NCI-H524 treated with DMSO at 0.1 percent for 48 hours (cell line): Measurements from ENCODE around the gene PROM2.
"Not testable (repeated sequence)": the region's sequence is repeated elsewhere in the genome, so short reads cannot be mapped to it uniquely, and the experiment has no call there.

ENCODE experiments used
- DNase-seq: peaks from one replicate; lab custom pipeline; 2025; lab: John Stamatoyannopoulos, UW

Gene PROM2

DNA sequence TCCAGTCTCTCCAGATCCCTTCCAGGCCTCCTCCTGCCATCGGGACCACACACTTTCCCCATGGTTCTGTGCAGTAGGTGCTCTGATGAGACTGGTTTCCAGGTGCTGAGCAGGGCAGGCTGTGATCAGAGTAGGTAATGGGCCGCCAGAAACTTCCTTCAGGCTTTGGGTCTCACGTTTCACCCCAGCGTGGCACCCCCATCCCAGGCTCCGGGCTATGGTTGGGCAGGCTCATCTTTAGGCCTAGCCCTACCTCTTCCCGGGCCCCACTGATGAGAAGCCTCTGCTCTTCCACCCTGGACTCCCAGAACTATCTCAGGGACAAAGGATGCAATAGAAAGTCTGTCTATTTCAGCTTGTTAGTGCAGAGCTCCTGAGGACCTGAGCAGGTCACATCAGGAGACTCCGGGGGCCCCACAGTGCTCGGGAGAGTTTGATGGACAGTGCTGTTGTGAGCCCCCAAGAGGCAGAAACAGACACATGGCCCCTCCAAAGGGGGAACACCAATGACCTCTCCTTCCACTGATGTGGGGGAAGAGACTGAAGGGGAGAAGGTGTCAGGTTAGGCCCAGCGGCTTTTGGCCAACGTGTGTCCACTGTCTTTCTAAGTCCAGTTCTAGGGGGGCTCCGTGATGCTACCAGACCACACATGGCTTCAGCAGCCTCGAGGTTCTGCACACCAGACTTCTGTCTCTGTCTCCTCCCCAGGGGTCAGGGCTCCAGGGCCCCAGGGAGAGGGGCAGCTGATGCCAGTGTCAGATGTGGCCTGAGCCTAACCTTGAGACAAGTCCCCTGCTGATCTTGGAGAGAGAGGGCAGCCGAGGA lies 5.8 kb upstream of the PROM2 start:
- DNase-seq = no peak

GRCh38 chr2:95269036-95269680 lies 5.1 kb upstream of the PROM2 start:
- no peak for DNase-seq

GRCh38 chr2:95269745-95270144 lies 4.5 kb upstream of the PROM2 start:
- not testable (repeated sequence) for DNase-seq

DNA sequence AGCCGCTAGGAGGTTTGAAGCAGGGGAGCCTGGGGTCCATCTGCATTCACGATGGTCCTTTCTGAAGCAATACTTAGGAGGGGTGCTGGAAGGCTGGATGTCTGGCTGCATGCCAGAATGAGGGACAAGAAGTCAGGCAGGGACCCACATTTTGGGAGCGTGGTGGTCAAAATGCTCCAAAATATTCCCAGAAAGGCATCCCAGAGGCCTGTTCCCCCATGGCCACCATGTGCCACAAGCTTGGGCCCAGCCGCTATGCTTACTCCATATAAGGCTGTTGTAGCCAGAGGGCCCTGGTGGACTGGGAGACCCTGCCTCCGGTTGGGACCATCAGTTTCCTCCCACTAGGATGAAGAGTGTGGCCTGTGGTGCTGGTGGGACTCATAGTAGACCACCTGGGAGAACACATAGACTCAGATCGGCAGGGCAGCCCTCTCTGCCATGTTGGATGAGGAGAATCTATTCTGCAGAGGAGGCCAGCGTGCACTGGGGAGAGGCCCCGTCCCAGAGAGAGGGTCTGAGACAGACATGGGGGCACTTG lies 3.6 kb upstream of the PROM2 start:
- no peak for DNase-seq

DNA sequence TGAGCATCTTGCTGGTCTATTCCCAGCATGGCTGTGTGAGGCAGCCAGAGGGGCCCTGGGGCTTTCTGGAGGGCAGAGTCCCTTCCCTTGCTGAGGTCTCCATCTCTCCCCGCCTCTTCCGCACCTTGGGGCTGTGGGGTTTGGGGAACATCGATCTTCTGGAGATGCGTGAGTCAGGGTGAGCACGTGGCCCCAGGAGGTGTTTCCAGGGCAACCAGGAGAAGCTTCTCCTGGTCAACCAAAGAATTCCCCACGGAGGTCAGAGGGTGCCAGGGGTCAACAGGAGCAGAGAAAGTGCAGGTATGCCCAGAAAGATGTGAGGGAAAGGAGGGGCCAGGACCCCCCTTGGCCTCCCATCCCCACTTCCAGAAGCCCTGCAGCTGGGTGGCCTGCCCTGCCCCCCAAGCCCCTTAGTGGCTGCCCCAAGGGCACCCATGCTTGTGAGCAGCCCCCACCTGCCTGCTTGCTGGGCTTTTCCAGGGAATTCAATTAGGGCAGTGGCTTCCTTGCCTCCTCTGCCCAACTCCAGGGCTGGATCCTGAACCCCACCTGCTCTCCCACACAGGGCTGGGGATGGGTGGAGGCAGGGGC lies 2.8 kb upstream of the PROM2 start:
- DNase-seq = no peak

GRCh38 chr2:95272299-95272751 lies 1.9 kb upstream of the PROM2 start:
- no peak for DNase-seq

- DNase-seq = no peak
These were observed 1.5 kb upstream of the PROM2 start for GRCh38 chr2:95272781-95273180.

GRCh38 chr2:95273566-95274290 lies 521 bp upstream of the PROM2 start:
- no peak for DNase-seq

GRCh38 chr2:95275151-95275515 lies 884 bp downstream of the PROM2 start:
- DNase-seq = no peak

- no peak for DNase-seq
These were observed 1.5 kb downstream of the PROM2 start for GRCh38 chr2:95275601-95276243.

- no peak for DNase-seq
These were observed 2.1 kb downstream of the PROM2 start for GRCh38 chr2:95276244-95276887.

DNA sequence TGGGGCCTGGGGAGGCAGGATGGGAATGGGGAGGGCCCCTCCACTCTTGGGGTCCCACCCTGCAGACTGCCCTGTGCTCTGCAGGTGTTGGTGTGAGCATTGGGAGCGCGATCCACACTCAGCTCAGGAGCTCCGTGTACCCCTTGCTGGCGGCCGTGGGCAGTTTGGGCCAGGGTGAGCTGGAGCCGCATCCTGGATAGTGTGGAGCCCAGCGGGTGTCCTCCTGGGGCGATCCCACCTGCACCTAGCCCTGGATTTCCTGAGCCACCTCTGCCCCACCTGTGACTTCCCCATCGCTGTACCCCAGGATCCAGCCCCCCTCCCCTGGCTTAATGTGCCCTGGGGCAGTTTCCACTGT lies 2.6 kb downstream of the PROM2 start:
- no peak for DNase-seq

GRCh38 chr2:95277246-95277906 lies 3.1 kb downstream of the PROM2 start:
- DNase-seq = no peak

- no peak for DNase-seq
These were observed 3.8 kb downstream of the PROM2 start for GRCh38 chr2:95278051-95278471.

- DNase-seq = no peak
These were observed 4.5 kb downstream of the PROM2 start for GRCh38 chr2:95278637-95279225.

DNA sequence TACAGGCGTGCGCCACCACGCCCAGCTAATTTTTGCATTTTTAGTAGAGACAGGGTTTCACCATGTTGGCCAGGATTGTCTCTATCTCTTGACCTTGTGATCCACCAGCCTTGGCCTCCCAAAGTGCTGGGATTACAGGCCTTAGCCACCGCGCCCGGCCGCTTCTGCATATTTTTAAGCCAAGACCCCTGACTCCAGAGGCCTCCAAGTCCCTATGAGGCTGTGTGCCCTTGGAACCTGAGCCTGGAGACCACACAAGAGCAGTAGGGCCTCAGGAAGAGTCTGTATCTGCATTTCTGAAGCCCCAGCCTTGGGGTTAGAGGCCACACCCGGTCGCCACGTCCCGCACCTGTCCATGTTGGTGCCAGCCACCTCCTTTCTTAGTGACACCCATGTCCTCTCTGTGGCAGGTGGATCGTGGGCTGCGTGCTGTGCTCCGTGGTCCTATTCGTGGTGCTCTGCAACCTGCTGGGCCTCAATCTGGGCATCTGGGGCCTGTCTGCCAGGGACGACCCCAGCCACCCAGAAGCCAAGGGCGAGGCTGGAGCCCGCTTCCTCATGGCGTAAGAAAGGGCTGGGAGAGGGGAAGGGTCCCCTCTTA lies 5.3 kb downstream of the PROM2 start:
- DNase-seq = no peak

DNA sequence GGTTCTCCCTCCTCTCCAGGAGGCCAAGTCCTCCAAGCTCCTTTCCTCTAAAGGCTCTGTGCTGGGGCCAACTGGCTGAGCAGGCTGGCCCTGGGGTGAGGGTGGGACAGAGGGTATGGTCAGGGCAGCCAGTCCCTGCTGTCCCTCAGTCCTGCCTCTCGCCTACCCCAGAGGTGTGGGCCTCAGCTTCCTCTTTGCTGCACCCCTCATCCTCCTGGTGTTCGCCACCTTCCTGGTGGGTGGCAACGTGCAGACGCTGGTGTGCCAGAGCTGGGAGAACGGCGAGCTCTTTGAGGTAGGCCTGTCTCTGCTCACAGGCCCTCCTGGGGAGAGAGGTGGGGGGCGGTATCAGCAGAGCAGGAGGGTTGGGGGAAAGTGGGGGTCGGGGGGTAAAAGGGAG lies 6.8 kb downstream of the PROM2 start:
- no peak for DNase-seq

DNA sequence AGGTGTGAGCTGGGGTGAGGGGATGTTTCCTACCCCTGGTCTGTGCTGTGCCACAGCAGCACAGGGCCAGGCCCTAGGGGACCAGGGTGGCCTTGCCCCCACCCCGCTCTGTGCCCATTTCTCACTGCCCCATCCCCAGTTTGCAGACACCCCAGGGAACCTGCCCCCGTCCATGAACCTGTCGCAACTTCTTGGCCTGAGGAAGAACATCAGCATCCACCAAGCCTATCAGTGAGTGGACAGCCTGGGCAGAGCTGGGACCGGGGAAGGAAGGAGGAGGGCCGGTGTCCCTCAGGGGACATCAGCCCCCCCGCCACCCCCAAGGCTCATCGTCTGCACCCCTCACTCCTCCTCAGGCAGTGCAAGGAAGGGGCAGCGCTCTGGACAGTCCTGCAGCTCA lies 7.5 kb downstream of the PROM2 start:
- no peak for DNase-seq

GRCh38 chr2:95282458-95282857 lies 8.2 kb downstream of the PROM2 start:
- DNase-seq = no peak

DNA sequence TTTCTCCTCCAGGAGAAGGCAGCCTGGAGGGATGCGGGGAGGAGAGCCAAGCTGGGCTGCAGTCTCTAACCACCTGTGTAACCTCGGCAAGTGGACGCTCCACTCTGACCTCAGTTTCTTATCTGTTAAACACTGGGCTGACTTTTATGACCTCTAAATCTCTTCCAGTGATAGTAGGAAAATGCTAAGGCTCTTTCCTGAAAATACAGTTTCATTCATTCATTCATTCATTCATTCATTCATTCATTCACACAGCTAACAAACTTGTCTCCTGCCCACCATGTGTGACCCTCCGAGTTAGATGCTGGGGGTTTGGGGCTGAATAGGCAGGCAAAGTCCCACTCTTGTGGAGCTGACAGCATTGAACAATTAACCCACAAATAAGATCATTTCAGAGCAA lies 9.3 kb downstream of the PROM2 start:
- DNase-seq = no peak
